GM12878 (cell line): ENCODE measurements around the gene ARID5B.

Experiments used
- CBFB ChIP-seq: IDR thresholded peaks from 2 replicates; pipeline ENCODE4 v1.6.1; 2016; ENCODE audit warnings: antibody characterized with exemption, low read depth
- CHD2 ChIP-seq: IDR thresholded peaks from 2 replicates; pipeline ENCODE4 v1.6.1; 2011; ENCODE audit warnings: low read depth, low read length, improper control_type of control experiment, borderline replicate concordance
- EZH2 ChIP-seq: IDR thresholded peaks from 2 replicates; pipeline ENCODE4 v1.6.1; 2012; ENCODE audit warnings: low read depth, mild to moderate bottlenecking, control low read depth, inconsistent platforms, low read length, borderline replicate concordance; ENCODE audit not compliant: control insufficient read depth
- GABPA ChIP-seq: IDR thresholded peaks from 2 replicates; pipeline ENCODE4 v1.6.1; 2014; ENCODE audit warnings: antibody characterized with exemption, low read depth, mild to moderate bottlenecking, inconsistent platforms
- JUND ChIP-seq: IDR thresholded peaks from 2 replicates; pipeline ENCODE4 v1.6.1; 2012; ENCODE audit warnings: low read depth, mild to moderate bottlenecking, low read length, improper control_type of control experiment, moderate library complexity
- POLR2A ChIP-seq: IDR thresholded peaks from 2 replicates; pipeline ENCODE4 v1.6.1; 2011; ENCODE audit warnings: low read depth, mild to moderate bottlenecking, low read length
- SIN3A ChIP-seq: IDR thresholded peaks from 2 replicates; pipeline ENCODE4 v1.6.1; 2012; ENCODE audit warnings: low read depth, low read length, improper control_type of control experiment
- TAF1 ChIP-seq: IDR thresholded peaks from 2 replicates; pipeline ENCODE4 v1.6.1; 2011; ENCODE audit warnings: mild to moderate bottlenecking, low read depth, low read length, borderline replicate concordance
- TCF7 ChIP-seq: IDR thresholded peaks from 2 replicates; pipeline ENCODE4 v1.6.1; 2014; ENCODE audit warnings: antibody characterized with exemption, borderline replicate concordance
- TF ChIP-seq, protein P1 (sequence below), 3 experiments: IDR thresholded peaks in 2 of 3; conservative IDR thresholded peaks in 1 of 3; 2 replicates each; pipeline ENCODE4 v1.5.1; 2011; ENCODE audit warnings: low read depth in 3 of 3, low read length in 3 of 3, mild to moderate bottlenecking in 3 of 3, control low read depth in 2 of 3, moderate library complexity in 2 of 3, inconsistent platforms in 1 of 3, mixed read lengths in 1 of 3; ENCODE audit not compliant: control insufficient read depth in 2 of 3, insufficient read depth in 1 of 3; ENCODE audit errors: extremely low read depth in 1 of 3
- TF ChIP-seq, protein P2 (sequence below): fragments of 450-650 bp; IDR thresholded peaks from 2 replicates; pipeline ENCODE4 v1.6.1; 2017; ENCODE audit warnings: mild to moderate bottlenecking, low read depth, inconsistent platforms; ENCODE audit not compliant: poor library complexity, severe bottlenecking

DNA sequence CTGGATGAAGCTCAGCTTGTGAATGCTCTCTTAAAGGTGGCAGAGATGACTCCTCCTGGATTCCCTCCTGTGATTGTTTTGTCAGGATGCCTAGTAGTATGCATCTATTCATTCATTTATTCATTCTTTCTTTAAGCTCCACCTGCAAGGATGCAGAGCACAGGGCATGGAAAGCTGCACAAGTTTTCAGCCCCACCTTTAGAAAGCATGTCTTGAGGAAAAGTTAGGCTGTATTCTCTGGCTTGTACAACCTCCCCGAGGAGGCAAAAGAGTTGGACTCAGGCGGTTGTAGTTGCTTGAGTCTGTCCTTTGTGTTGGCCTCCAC is 22.4 kb downstream of the ARID5B start:
- TF ChIP-seq GABPA = no peak
- TF ChIP-seq, protein P1, sequence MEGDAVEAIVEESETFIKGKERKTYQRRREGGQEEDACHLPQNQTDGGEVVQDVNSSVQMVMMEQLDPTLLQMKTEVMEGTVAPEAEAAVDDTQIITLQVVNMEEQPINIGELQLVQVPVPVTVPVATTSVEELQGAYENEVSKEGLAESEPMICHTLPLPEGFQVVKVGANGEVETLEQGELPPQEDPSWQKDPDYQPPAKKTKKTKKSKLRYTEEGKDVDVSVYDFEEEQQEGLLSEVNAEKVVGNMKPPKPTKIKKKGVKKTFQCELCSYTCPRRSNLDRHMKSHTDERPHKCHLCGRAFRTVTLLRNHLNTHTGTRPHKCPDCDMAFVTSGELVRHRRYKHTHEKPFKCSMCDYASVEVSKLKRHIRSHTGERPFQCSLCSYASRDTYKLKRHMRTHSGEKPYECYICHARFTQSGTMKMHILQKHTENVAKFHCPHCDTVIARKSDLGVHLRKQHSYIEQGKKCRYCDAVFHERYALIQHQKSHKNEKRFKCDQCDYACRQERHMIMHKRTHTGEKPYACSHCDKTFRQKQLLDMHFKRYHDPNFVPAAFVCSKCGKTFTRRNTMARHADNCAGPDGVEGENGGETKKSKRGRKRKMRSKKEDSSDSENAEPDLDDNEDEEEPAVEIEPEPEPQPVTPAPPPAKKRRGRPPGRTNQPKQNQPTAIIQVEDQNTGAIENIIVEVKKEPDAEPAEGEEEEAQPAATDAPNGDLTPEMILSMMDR (IDR thresholded peaks at IDR 0.05 in 2 of 3, conservative IDR thresholded peaks at IDR 0.05 in 1 of 3; ENCODE audit: control insufficient read depth in 2 of 3, extremely low read depth in 1 of 3, insufficient read depth in 1 of 3, low read depth in 3 of 3, low read length in 3 of 3) = no peak
- TF ChIP-seq TCF7 = no peak
- no peak for TF ChIP-seq EZH2
- no peak for TF ChIP-seq TAF1
- no peak for TF ChIP-seq POLR2A
- TF ChIP-seq SIN3A = no peak
- no peak for TF ChIP-seq JUND
- TF ChIP-seq, protein P2, sequence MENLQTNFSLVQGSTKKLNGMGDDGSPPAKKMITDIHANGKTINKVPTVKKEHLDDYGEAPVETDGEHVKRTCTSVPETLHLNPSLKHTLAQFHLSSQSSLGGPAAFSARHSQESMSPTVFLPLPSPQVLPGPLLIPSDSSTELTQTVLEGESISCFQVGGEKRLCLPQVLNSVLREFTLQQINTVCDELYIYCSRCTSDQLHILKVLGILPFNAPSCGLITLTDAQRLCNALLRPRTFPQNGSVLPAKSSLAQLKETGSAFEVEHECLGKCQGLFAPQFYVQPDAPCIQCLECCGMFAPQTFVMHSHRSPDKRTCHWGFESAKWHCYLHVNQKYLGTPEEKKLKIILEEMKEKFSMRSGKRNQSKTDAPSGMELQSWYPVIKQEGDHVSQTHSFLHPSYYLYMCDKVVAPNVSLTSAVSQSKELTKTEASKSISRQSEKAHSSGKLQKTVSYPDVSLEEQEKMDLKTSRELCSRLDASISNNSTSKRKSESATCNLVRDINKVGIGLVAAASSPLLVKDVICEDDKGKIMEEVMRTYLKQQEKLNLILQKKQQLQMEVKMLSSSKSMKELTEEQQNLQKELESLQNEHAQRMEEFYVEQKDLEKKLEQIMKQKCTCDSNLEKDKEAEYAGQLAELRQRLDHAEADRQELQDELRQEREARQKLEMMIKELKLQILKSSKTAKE = no peak
- no peak for TF ChIP-seq CBFB
- TF ChIP-seq CHD2 = no peak
